ENCODE results near the gene TCHHL1.

DNA sequence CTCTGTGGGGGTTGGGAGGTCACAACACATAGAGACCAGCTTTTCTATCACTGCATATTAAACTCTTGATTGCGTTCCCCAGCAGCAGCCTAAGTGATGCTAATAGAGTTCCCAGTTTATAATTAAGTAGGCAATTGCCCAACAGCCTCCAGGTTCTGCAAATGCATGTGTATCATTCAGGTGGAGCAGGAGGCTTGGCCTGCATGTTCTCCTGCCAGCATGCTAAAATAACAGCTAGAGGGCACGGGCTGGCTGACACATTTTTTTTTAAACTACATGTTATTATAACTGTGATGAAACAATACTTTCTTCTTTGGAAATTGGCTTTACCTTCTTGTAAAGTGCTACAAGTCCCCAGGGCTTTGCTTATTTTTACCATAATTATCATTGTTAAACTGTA, 16.0 kb upstream of the TCHHL1 start:
- no peak for TF ChIP-seq POLR2A (IDR thresholded peaks at IDR 0.05)
- TF ChIP-seq, protein P1, sequence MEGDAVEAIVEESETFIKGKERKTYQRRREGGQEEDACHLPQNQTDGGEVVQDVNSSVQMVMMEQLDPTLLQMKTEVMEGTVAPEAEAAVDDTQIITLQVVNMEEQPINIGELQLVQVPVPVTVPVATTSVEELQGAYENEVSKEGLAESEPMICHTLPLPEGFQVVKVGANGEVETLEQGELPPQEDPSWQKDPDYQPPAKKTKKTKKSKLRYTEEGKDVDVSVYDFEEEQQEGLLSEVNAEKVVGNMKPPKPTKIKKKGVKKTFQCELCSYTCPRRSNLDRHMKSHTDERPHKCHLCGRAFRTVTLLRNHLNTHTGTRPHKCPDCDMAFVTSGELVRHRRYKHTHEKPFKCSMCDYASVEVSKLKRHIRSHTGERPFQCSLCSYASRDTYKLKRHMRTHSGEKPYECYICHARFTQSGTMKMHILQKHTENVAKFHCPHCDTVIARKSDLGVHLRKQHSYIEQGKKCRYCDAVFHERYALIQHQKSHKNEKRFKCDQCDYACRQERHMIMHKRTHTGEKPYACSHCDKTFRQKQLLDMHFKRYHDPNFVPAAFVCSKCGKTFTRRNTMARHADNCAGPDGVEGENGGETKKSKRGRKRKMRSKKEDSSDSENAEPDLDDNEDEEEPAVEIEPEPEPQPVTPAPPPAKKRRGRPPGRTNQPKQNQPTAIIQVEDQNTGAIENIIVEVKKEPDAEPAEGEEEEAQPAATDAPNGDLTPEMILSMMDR (IDR thresholded peaks at IDR 0.05) = no peak
- no peak for TF ChIP-seq POLR2AphosphoS5 (IDR thresholded peaks at IDR 0.05)
